HG03097 (cell line): ENCODE measurements around the gene PYGM.

Source experiments
- ATAC-seq: cut with Tn5 transposase; IDR thresholded peaks from one replicate; pipeline ENCODE4 v1.9.1; 2021; ENCODE audit not compliant: unreplicated experiment, low FRiP score

Gene PYGM

GRCh38 chr11:64697663-64698375, 62.0 kb downstream of the PYGM start:
- ATAC-seq, result no peak
